H1 (cell line): Measurements from ENCODE around the gene HDHD5.

Source experiments
- CTCF ChIP-seq, 3 experiments: IDR thresholded peaks; 1 replicate in 2 of 3; 2 replicates in 1 of 3; pipeline versions ENCODE4 v1.5.1 to v1.6.1; 2011; ENCODE audit warnings: low read length in 3 of 3, mild to moderate bottlenecking in 3 of 3, inconsistent platforms in 2 of 3, low read depth in 1 of 3, moderate library complexity in 1 of 3; ENCODE audit not compliant: insufficient read depth in 1 of 3; ENCODE audit errors: control extremely low read depth in 1 of 3
- EGR1 ChIP-seq: IDR thresholded peaks from 2 replicates; pipeline ENCODE4 v1.6.1; 2011; ENCODE audit warnings: low read depth, low read length, borderline replicate concordance
- GABPA ChIP-seq: IDR thresholded peaks from 2 replicates; pipeline ENCODE4 v1.6.1; 2011; ENCODE audit warnings: mild to moderate bottlenecking, low read length, moderate library complexity, borderline replicate concordance; ENCODE audit not compliant: insufficient read depth
- RFX5 ChIP-seq: IDR thresholded peaks from 2 replicates; pipeline ENCODE4 v1.6.1; 2011; ENCODE audit warnings: low read depth, low read length, improper control_type of control experiment, borderline replicate concordance
- RNF2 ChIP-seq: fragments of 200-900, 300-1000 bp; sonication (generic); IDR thresholded peaks from 2 replicates; pipeline ENCODE4 v1.7.1; 2016; ENCODE audit warnings: borderline replicate concordance, low read depth, mild to moderate bottlenecking, antibody characterized with exemption, low read length; ENCODE audit not compliant: poor library complexity, severe bottlenecking; ENCODE audit errors: missing control alignments
- SRF ChIP-seq: IDR thresholded peaks from 2 replicates; pipeline ENCODE4 v1.6.1; 2011; ENCODE audit warnings: mild to moderate bottlenecking, low read depth, low read length, moderate library complexity
- TAF1 ChIP-seq: IDR thresholded peaks from 2 replicates; pipeline ENCODE4 v1.6.1; 2011; ENCODE audit warnings: mild to moderate bottlenecking, low read depth, low read length
- USF2 ChIP-seq: IDR thresholded peaks from 2 replicates; pipeline ENCODE4 v1.6.1; 2011; ENCODE audit warnings: low read length, improper control_type of control experiment

GRCh38 chr22:17097062-17097461 is 62.0 kb downstream of the HDHD5 start:
- TF ChIP-seq TAF1 (no peak), GABPA (no peak), EGR1 (no peak), SRF (no peak), RNF2 (no peak), CTCF (IDR thresholded peaks at IDR 0.05; ENCODE audit: control extremely low read depth in 1 of 3, insufficient read depth in 1 of 3, low read depth in 1 of 3, low read length in 3 of 3) (no peak), USF2 (no peak), RFX5 (no peak)
